Measurements from ENCODE around the gene HMGCL.

GRCh38 chr1:23772854-23773242 is 52.4 kb downstream of the HMGCL start:
- TF ChIP-seq, protein P1, sequence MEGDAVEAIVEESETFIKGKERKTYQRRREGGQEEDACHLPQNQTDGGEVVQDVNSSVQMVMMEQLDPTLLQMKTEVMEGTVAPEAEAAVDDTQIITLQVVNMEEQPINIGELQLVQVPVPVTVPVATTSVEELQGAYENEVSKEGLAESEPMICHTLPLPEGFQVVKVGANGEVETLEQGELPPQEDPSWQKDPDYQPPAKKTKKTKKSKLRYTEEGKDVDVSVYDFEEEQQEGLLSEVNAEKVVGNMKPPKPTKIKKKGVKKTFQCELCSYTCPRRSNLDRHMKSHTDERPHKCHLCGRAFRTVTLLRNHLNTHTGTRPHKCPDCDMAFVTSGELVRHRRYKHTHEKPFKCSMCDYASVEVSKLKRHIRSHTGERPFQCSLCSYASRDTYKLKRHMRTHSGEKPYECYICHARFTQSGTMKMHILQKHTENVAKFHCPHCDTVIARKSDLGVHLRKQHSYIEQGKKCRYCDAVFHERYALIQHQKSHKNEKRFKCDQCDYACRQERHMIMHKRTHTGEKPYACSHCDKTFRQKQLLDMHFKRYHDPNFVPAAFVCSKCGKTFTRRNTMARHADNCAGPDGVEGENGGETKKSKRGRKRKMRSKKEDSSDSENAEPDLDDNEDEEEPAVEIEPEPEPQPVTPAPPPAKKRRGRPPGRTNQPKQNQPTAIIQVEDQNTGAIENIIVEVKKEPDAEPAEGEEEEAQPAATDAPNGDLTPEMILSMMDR (IDR thresholded peaks at IDR 0.05; ENCODE audit: low read depth, low read length): no peak
- no peak for TF ChIP-seq EZH2phosphoT487 (IDR thresholded peaks at IDR 0.05; ENCODE audit: low read depth)
